DND-41 (cell line): ENCODE data around the gene SEC16B.

Experiments used
- ATAC-seq: fragments of 200-7000 bp; cut with Tn5 transposase; 3 replicates; pipeline ENCODE4 v1.9.1; 2021; ENCODE audit warnings: low read depth; ENCODE audit not compliant: insufficient read depth
- DNase-seq: peaks from one replicate; pipeline ENCODE4 v3.0.0-alpha.2; 2020
- H2AFZ ChIP-seq: 2 replicates; pipeline ENCODE4 v1.6.0; 2012; ENCODE audit warnings: low read depth, low read length
- H3K27ac ChIP-seq: 2 replicates; pipeline ENCODE4 v1.5.1; 2012; ENCODE audit warnings: low read length, inconsistent platforms
- H3K27me3 ChIP-seq: fragments of 200-600 bp; sonication (generic); 2 replicates; pipeline ENCODE4 v1.6.0; 2012; ENCODE audit warnings: low read length, mild to moderate bottlenecking, inconsistent platforms; ENCODE audit not compliant: insufficient read depth, poor library complexity
- H3K36me3 ChIP-seq: 2 replicates; pipeline ENCODE4 v1.5.1; 2012; ENCODE audit warnings: low read length, inconsistent platforms; ENCODE audit not compliant: insufficient read depth
- H3K4me1 ChIP-seq: 2 replicates; pipeline ENCODE4 v1.5.1; 2012; ENCODE audit warnings: mild to moderate bottlenecking, low read length; ENCODE audit not compliant: insufficient read depth
- H3K4me2 ChIP-seq: 2 replicates; pipeline ENCODE4 v1.6.0; 2012; ENCODE audit warnings: mild to moderate bottlenecking, moderate library complexity, low read length, inconsistent platforms; ENCODE audit not compliant: insufficient read depth
- H3K4me3 ChIP-seq, 2 experiments: fragments of 200-600 bp in 1 of 2; shearing (Covaris generic) in 1 of 2; 2 replicates each; pipeline ENCODE4 v1.5.1; 2012 to 2016; ENCODE audit warnings: inconsistent platforms in 2 of 2, low read length in 2 of 2, mild to moderate bottlenecking in 2 of 2, low read depth in 1 of 2, moderate library complexity in 1 of 2
- H3K79me2 ChIP-seq: 2 replicates; pipeline ENCODE4 v1.6.0; 2012; ENCODE audit warnings: low read length, inconsistent platforms; ENCODE audit not compliant: insufficient read depth
- H3K9ac ChIP-seq: 2 replicates; pipeline ENCODE4 v1.6.0; 2012; ENCODE audit warnings: low read depth, mild to moderate bottlenecking, inconsistent platforms, low read length, moderate library complexity
- H3K9me3 ChIP-seq: 2 replicates; pipeline ENCODE4 v1.5.1; 2012; ENCODE audit warnings: low read length, moderate library complexity, mild to moderate bottlenecking, inconsistent platforms; ENCODE audit not compliant: insufficient read depth, severe bottlenecking
- H4K20me1 ChIP-seq: 2 replicates; pipeline ENCODE4 v1.6.0; 2012; ENCODE audit warnings: low read length; ENCODE audit not compliant: insufficient read depth
- CTCF ChIP-seq: IDR thresholded peaks from 2 replicates; pipeline ENCODE4 v1.5.1; 2012; ENCODE audit warnings: borderline replicate concordance, low read length, moderate library complexity, mild to moderate bottlenecking; ENCODE audit not compliant: poor library complexity, severe bottlenecking; ENCODE audit errors: extremely low read depth
- EZH2 ChIP-seq: IDR thresholded peaks from 3 replicates; pipeline ENCODE4 v1.6.1; 2012; ENCODE audit warnings: borderline replicate concordance, low read depth, mild to moderate bottlenecking, moderate library complexity, low read length, inconsistent platforms; ENCODE audit not compliant: severe bottlenecking

Gene SEC16B

GRCh38 chr1:177981200-177981599 is 11.3 kb upstream of the SEC16B start:
- Histone ChIP-seq H3K4me3 (no peak overlapping the region), H3K79me2 (no peaks in the 10 kb centered on the region), H3K9me3 (no peaks in the 10 kb centered on the region), H3K36me3 (no peaks in the 10 kb centered on the region), H3K9ac (no peak overlapping the region), H3K27ac (no peak overlapping the region), H4K20me1 (no peaks in the 10 kb centered on the region), H3K27me3 (no peaks in the 10 kb centered on the region), H3K4me2 (no peak overlapping the region), H3K4me1 (no peaks in the 10 kb centered on the region), H2AFZ (no peak overlapping the region)
- DNase-seq (no peak), ATAC-seq (no peak)
- TF ChIP-seq CTCF (no peak), EZH2 (no peak)

GRCh38 chr1:177979272-177979671 is 9.4 kb upstream of the SEC16B start:
- no peak for ATAC-seq
- Histone ChIP-seq H3K4me1 (no peaks in the 10 kb centered on the region), H3K4me3 (no peak overlapping the region), H2AFZ (no peak overlapping the region), H3K27ac (no peak overlapping the region), H3K4me2 (no peak overlapping the region), H3K9ac (no peak overlapping the region), H3K27me3 (no peaks in the 10 kb centered on the region), H4K20me1 (no peaks in the 10 kb centered on the region), H3K79me2 (no peaks in the 10 kb centered on the region), H3K36me3 (no peaks in the 10 kb centered on the region), H3K9me3 (no peaks in the 10 kb centered on the region)
- no peak for DNase-seq
- no peak for TF ChIP-seq EZH2
- TF ChIP-seq CTCF: no peak

DNA sequence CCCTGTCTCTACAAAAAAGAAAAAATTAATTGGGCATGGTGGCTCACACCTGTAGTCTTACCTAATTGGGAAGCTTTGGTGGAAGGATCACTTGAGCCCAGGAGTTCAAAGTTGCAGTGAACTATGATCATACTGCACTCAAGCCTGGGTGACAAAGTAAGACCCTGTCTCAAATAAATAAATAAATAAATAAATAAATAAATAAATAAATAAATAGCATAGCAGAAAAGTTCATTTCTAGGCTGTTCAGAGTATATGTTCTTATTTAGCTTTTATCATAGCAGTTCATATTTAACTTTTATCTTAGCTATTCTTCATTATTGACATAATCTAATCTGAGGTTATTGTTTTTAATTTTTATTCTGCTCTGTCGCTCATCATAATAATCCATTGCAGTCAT is 8.7 kb upstream of the SEC16B start:
- Histone ChIP-seq H4K20me1 (no peaks in the 10 kb centered on the region), H3K36me3 (no peaks in the 10 kb centered on the region), H3K27ac (no peak overlapping the region), H3K4me3 (no peak overlapping the region), H3K9me3 (no peaks in the 10 kb centered on the region), H3K4me1 (no peaks in the 10 kb centered on the region), H2AFZ (no peak overlapping the region), H3K27me3 (no peaks in the 10 kb centered on the region), H3K4me2 (no peak overlapping the region), H3K79me2 (no peaks in the 10 kb centered on the region), H3K9ac (no peak overlapping the region)
- TF ChIP-seq EZH2: no peak
- TF ChIP-seq CTCF: no peak
- no peak for DNase-seq
- ATAC-seq: no peak

- H3K27me3 ChIP-seq: no peaks in the 10 kb centered on the region
- no peaks in the 10 kb centered on the region for H3K36me3 ChIP-seq
- no peaks in the 10 kb centered on the region for H4K20me1 ChIP-seq
- no peak overlapping the region for H3K4me2 ChIP-seq
- ATAC-seq (no peak), DNase-seq (no peak)
- no peak overlapping the region for H3K9ac ChIP-seq
- H2AFZ ChIP-seq: no peak overlapping the region
- no peaks in the 10 kb centered on the region for H3K4me1 ChIP-seq
- TF ChIP-seq EZH2 (no peak), CTCF (no peak)
- H3K4me3 ChIP-seq: no peak overlapping the region
- no peak overlapping the region for H3K27ac ChIP-seq
- no peaks in the 10 kb centered on the region for H3K9me3 ChIP-seq
- no peaks in the 10 kb centered on the region for H3K79me2 ChIP-seq
These were observed 7.3 kb upstream of the SEC16B start for GRCh38 chr1:177977141-177977540.
